ENCODE measurements around the gene NAV1. TPM values are rescaled to one million over a fixed set of nuclear protein-coding genes. Genes with fewer than 3 reads are reported as not detected.

Gene NAV1
- total RNA-seq, 2 donors from 2014 or later: 13.1 to 29.1 TPM

DNA sequence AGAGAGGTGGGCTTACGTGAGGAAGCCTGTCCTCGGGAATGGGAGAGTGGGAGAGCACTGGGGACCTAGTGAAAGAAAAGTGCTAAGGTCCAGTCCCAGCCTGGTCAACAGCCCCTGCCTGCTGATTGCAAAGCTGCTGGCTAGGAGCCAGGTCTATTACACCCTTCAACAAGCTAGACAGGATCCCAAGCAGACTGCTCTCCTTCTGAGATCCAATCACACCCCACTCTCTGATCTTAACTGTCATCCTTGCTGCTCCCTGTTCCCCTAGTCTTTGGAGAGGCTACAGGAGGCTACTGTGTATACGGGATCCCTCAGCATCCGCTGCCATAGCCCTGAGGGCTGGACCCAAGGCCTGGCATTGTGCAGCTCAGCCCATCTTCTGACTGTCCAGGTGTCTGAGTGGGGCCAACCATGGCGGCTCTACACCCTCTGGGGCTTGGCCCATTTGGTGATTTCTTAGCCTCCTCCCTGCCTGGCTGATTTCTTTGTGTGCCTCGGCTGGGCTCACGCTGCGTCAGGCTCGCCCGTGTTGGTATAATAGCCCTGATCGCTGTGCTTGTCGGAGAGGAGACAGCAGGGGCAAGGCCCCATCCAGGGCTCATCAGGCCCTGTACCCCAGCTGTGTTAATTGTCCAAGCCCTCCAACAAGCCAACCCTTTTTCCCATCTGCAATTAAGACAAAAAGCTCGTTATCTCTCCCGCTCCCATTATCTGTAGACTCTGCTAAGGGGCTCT is 43.9 kb downstream of the NAV1 start:
- 76% methylated on average over 14 of the region's 14 CpGs for WGBS

DNA sequence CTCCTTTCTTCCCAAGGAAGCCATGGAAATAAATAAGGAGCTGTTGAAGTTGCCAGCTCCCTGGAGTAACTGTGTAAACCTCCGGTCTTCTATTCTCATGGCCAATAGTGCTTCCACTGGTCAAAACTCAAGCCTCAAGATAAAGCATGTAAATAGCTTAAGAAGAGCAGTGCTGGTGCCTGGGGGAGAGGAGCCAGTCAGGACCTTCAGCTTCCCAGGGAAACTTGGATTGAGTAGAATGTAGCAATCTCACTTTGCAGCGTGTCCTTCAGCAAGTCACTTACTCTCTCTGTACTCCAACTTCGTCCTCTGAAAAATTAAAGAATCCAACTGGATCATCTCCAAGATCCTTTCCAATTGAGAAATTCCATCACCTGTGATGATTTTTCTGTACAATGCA is 44.7 kb downstream of the NAV1 start:
- no peaks in the 10 kb centered on the region for H3K9me3 ChIP-seq
- no peaks in the 10 kb centered on the region for H3K4me1 ChIP-seq (replicated peaks)
- no peaks in the 10 kb centered on the region for H3K36me3 ChIP-seq
- H3K27ac ChIP-seq: no peak overlapping the region
- WGBS: 78% methylated on average over 3 of the region's 3 CpGs
- DNase-seq (ENCODE audit: low spot score): no peak
- TF ChIP-seq POLR2A (IDR thresholded peaks at IDR 0.05) (no peak), POLR2AphosphoS5 (IDR thresholded peaks at IDR 0.05) (no peak), CTCF (IDR thresholded peaks at IDR 0.05) (no peak)
- intact Hi-C loops (cut with DNase I): no loop called here
- no peaks in the 10 kb centered on the region for H3K27me3 ChIP-seq (replicated peaks; ENCODE audit: insufficient read depth)
- no peak overlapping the region for H3K4me3 ChIP-seq

More for the DNA sequence above, 43.9 kb downstream of the NAV1 start:
- TF ChIP-seq POLR2AphosphoS5 (IDR thresholded peaks at IDR 0.05) (no peak), CTCF (IDR thresholded peaks at IDR 0.05) (no peak), POLR2A (IDR thresholded peaks at IDR 0.05) (no peak)
- DNase-seq (ENCODE audit: low spot score): no peak
- H3K36me3 ChIP-seq: no peaks in the 10 kb centered on the region
- H3K27ac ChIP-seq: no peak overlapping the region
- intact Hi-C loops (cut with DNase I): no loop called here
- H3K4me3 ChIP-seq: no peak overlapping the region
- no peaks in the 10 kb centered on the region for H3K9me3 ChIP-seq
- H3K27me3 ChIP-seq (replicated peaks; ENCODE audit: insufficient read depth): no peaks in the 10 kb centered on the region
- no peaks in the 10 kb centered on the region for H3K4me1 ChIP-seq (replicated peaks)

GRCh38 chr1:201584471-201585092 is 45.7 kb downstream of the NAV1 start:
- Histone ChIP-seq H3K27ac (no peak overlapping the region), H3K36me3 (no peaks in the 10 kb centered on the region), H3K27me3 (replicated peaks; ENCODE audit: insufficient read depth) (no peaks in the 10 kb centered on the region), H3K9me3 (no peaks in the 10 kb centered on the region), H3K4me1 (replicated peaks) (no peaks in the 10 kb centered on the region), H3K4me3 (no peak overlapping the region)
- TF ChIP-seq POLR2A (IDR thresholded peaks at IDR 0.05) (no peak), POLR2AphosphoS5 (IDR thresholded peaks at IDR 0.05) (no peak), CTCF (IDR thresholded peaks at IDR 0.05) (no peak)
- DNase-seq (ENCODE audit: low spot score): no peak
- 74% methylated on average over 6 of the region's 6 CpGs for WGBS
- intact Hi-C loops (cut with DNase I): no loop called here

- no peaks in the 10 kb centered on the region for H3K9me3 ChIP-seq
- intact Hi-C loops (cut with DNase I): no loop called here
- no peak overlapping the region for H3K4me3 ChIP-seq
- WGBS: 69% methylated on average over 3 of the region's 3 CpGs
- H3K27me3 ChIP-seq (replicated peaks; ENCODE audit: insufficient read depth): no peaks in the 10 kb centered on the region
- H3K36me3 ChIP-seq: no peaks in the 10 kb centered on the region
- H3K27ac ChIP-seq: no peak overlapping the region
- no peak for DNase-seq (ENCODE audit: low spot score)
- H3K4me1 ChIP-seq (replicated peaks): no peaks in the 10 kb centered on the region
- TF ChIP-seq POLR2AphosphoS5 (IDR thresholded peaks at IDR 0.05) (no peak), CTCF (IDR thresholded peaks at IDR 0.05) (no peak), POLR2A (IDR thresholded peaks at IDR 0.05) (no peak)
These were observed 46.2 kb downstream of the NAV1 start for GRCh38 chr1:201585093-201585483.

DNA sequence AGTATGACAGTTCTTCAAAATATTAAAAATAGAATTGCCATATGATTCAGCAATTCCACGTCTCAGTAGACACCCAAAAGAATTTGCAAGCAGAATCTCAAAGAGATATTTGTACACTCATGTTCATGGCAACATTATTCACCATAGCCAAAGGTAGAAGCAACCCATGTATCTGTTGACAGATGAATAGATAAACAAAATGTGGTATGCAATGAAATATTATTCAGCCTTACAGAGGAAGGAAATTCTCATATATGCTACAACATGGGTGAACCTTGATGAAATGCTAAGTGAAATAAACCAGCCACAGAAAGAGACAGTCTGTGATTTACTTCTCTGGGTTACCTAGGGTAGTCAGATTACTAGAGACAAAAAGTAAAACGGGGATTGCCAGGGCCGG is 47.0 kb downstream of the NAV1 start:
- H3K27me3 ChIP-seq (replicated peaks; ENCODE audit: insufficient read depth): no peaks in the 10 kb centered on the region
- intact Hi-C loops (cut with DNase I): no loop called here
- H3K36me3 ChIP-seq: no peaks in the 10 kb centered on the region
- DNase-seq (ENCODE audit: low spot score): no peak
- H3K27ac ChIP-seq: no peak overlapping the region
- no peak for TF ChIP-seq POLR2A (IDR thresholded peaks at IDR 0.05)
- H3K4me3 ChIP-seq: no peak overlapping the region
- 53% methylated on average over 3 of the region's 3 CpGs for WGBS
- no peaks in the 10 kb centered on the region for H3K4me1 ChIP-seq (replicated peaks)
- no peaks in the 10 kb centered on the region for H3K9me3 ChIP-seq
